Activated CD4-positive, CD25-positive, alpha-beta regulatory T cell treated with anti-CD3 and anti-CD28 coated beads, Interleukin-2, amount 50 U/mL, for 24 hours (primary cell): ENCODE measurements around the gene CD70.
"Not testable (repeated sequence)": the region's sequence is repeated elsewhere in the genome, so short reads cannot be mapped to it uniquely, and the experiment has no call there.

Experiments used
- ATAC-seq, 2 donors: fragments of 150-1000 bp; cut with Tn5 transposase; one replicate each; pipeline ENCODE4 v1.10.0; 2021; ENCODE audit warnings: mild to moderate bottlenecking in 1 of 2, moderate library complexity in 1 of 2

The CD70 gene

GRCh38 chr19:6590827-6591319 is at the start of gene CD70:
Gene CD70 (minus strand): TSS chr19:6591150. CDS start chr19:6591002, 148 bp downstream.
- ATAC-seq = peak; percentile 71 to 76

GRCh38 chr19:6640333-6640732 is 49.4 kb upstream of the CD70 start:
- not testable (repeated sequence) for ATAC-seq

- peak; percentile 69 to 77 for ATAC-seq
Measured at GRCh38 chr19:6639439-6639838, 48.5 kb upstream of the CD70 start.

- not testable (repeated sequence) for ATAC-seq
Measured at GRCh38 chr19:6633456-6633813, 42.5 kb upstream of the CD70 start.

- not testable (repeated sequence) for ATAC-seq
Measured at GRCh38 chr19:6632747-6633455, 42.0 kb upstream of the CD70 start.

- peak; percentile 56 to 75 for ATAC-seq
Measured at GRCh38 chr19:6632002-6632621, 41.2 kb upstream of the CD70 start.

- no peak for ATAC-seq
Measured at GRCh38 chr19:6626764-6627163, 35.8 kb upstream of the CD70 start.

GRCh38 chr19:6617374-6617773 is 26.4 kb upstream of the CD70 start:
- no peak for ATAC-seq

- peak; percentile 78 to 80 for ATAC-seq
Measured at GRCh38 chr19:6616011-6616410, 25.1 kb upstream of the CD70 start.

GRCh38 chr19:6613711-6614110 is 22.8 kb upstream of the CD70 start:
- ATAC-seq = peak; percentile 69 to 71

- ATAC-seq = peak in 1 of 2 donors; percentile 48
Measured at GRCh38 chr19:6610934-6611852, 20.2 kb upstream of the CD70 start.

GRCh38 chr19:6608940-6609339 is 18.0 kb upstream of the CD70 start:
- no peak for ATAC-seq

GRCh38 chr19:6608146-6608545 is 17.2 kb upstream of the CD70 start:
- ATAC-seq = not testable (repeated sequence)

- not testable (repeated sequence) for ATAC-seq
Measured at GRCh38 chr19:6606276-6607070, 15.5 kb upstream of the CD70 start.

- no peak for ATAC-seq
Measured at GRCh38 chr19:6604906-6605305, 14.0 kb upstream of the CD70 start.

GRCh38 chr19:6602729-6603114 is 11.8 kb upstream of the CD70 start:
- ATAC-seq = no peak

- ATAC-seq = peak; percentile 68 to 75
Measured at GRCh38 chr19:6601537-6602052, 10.6 kb upstream of the CD70 start.

- not testable (repeated sequence) for ATAC-seq
Measured at GRCh38 chr19:6600951-6601536, 10.1 kb upstream of the CD70 start.

GRCh38 chr19:6599866-6600454 is 9.0 kb upstream of the CD70 start:
- no peak for ATAC-seq

- ATAC-seq = not testable (repeated sequence)
Measured at GRCh38 chr19:6598254-6598892, 7.4 kb upstream of the CD70 start.
